ENCODE data around the gene PEX5L.

DNA sequence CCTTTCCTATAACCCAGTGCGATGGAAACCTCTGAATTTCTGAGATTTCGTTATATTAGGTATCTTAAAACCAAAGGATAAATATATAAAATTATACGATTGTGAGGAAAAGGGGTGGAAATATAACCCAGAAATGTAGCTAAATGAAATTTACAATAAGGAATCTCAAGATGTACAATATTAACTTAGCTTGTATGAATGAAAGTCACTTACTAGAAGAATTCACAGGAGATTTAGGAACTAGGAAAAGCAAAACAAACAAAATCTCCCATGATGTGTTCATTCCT, 224.7 kb downstream of the PEX5L start:
- no peak for TF ChIP-seq EZH2 (IDR thresholded peaks at IDR 0.05; ENCODE audit: borderline replicate concordance, insufficient read depth, low read depth, low read length, poor library complexity, severe bottlenecking)
- TF ChIP-seq, protein P1, sequence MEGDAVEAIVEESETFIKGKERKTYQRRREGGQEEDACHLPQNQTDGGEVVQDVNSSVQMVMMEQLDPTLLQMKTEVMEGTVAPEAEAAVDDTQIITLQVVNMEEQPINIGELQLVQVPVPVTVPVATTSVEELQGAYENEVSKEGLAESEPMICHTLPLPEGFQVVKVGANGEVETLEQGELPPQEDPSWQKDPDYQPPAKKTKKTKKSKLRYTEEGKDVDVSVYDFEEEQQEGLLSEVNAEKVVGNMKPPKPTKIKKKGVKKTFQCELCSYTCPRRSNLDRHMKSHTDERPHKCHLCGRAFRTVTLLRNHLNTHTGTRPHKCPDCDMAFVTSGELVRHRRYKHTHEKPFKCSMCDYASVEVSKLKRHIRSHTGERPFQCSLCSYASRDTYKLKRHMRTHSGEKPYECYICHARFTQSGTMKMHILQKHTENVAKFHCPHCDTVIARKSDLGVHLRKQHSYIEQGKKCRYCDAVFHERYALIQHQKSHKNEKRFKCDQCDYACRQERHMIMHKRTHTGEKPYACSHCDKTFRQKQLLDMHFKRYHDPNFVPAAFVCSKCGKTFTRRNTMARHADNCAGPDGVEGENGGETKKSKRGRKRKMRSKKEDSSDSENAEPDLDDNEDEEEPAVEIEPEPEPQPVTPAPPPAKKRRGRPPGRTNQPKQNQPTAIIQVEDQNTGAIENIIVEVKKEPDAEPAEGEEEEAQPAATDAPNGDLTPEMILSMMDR (IDR thresholded peaks at IDR 0.05) = no peak
